Activated T-cell treated with anti-CD3 and anti-CD28 coated beads for 48 hours (primary cell): ENCODE measurements around the gene EPHB1.
"Not testable (repeated sequence)": the region's sequence is repeated elsewhere in the genome, so short reads cannot be mapped to it uniquely, and the experiment has no call there.

Experiments used
- DNase-seq: peaks from one replicate; pipeline ENCODE4 v3.0.0-alpha.2; 2020; ENCODE audit warnings: low read depth

Gene EPHB1

GRCh38 chr3:134777341-134777740 lies 17.7 kb upstream of the EPHB1 start:
- DNase-seq = no peak

GRCh38 chr3:134788283-134788682 lies 6.8 kb upstream of the EPHB1 start:
- not testable (repeated sequence) for DNase-seq

GRCh38 chr3:134790065-134790464 lies 5.0 kb upstream of the EPHB1 start:
- DNase-seq = no peak

GRCh38 chr3:134791992-134792391 lies 3.1 kb upstream of the EPHB1 start:
- no peak for DNase-seq

- DNase-seq = no peak
These were observed 2.4 kb upstream of the EPHB1 start for GRCh38 chr3:134792700-134793099.

- DNase-seq = no peak
These were observed 1.5 kb upstream of the EPHB1 start for GRCh38 chr3:134793562-134793961.

- no peak for DNase-seq
These were observed 737 bp upstream of the EPHB1 start for GRCh38 chr3:134794323-134794722.

GRCh38 chr3:134795746-134796280 lies 753 bp downstream of the EPHB1 start:
- no peak for DNase-seq

- DNase-seq = no peak
These were observed 1.4 kb downstream of the EPHB1 start for GRCh38 chr3:134796281-134797056.

- DNase-seq = no peak
These were observed 2.1 kb downstream of the EPHB1 start for GRCh38 chr3:134797057-134797740.

GRCh38 chr3:134797741-134798451 lies 2.8 kb downstream of the EPHB1 start:
- DNase-seq = no peak

GRCh38 chr3:134798681-134799311 lies 3.7 kb downstream of the EPHB1 start:
- no peak for DNase-seq

GRCh38 chr3:134799393-134799792 lies 4.3 kb downstream of the EPHB1 start:
- no peak for DNase-seq

GRCh38 chr3:134801204-134801958 lies 6.3 kb downstream of the EPHB1 start:
- DNase-seq = no peak

GRCh38 chr3:134802428-134803050 lies 7.5 kb downstream of the EPHB1 start:
- DNase-seq = no peak

- no peak for DNase-seq
These were observed 8.0 kb downstream of the EPHB1 start for GRCh38 chr3:134803051-134803505.

GRCh38 chr3:134803652-134804051 lies 8.6 kb downstream of the EPHB1 start:
- no peak for DNase-seq

- no peak for DNase-seq
These were observed 9.7 kb downstream of the EPHB1 start for GRCh38 chr3:134804508-134805480.

GRCh38 chr3:134807189-134807588 lies 12.1 kb downstream of the EPHB1 start:
- DNase-seq = no peak

- DNase-seq = no peak
These were observed 13.8 kb downstream of the EPHB1 start for GRCh38 chr3:134808835-134809234.
